SU-DHL-6 (cell line): ENCODE measurements around the gene IQCE.
"Not testable (repeated sequence)": the region's sequence is repeated elsewhere in the genome, so short reads cannot be mapped to it uniquely, and the experiment has no call there.

Experiments
- H2AFZ ChIP-seq: fragments of 200-600 bp; sonication (generic); 2 replicates; pipeline ENCODE4 v1.6.1; 2014; ENCODE audit warnings: low read depth, mild to moderate bottlenecking, moderate library complexity, mixed read lengths, antibody characterized with exemption, low read length; ENCODE audit not compliant: severe bottlenecking
- H3F3A ChIP-seq: fragments of 200-600 bp; shearing (Covaris generic); 2 replicates; pipeline ENCODE4 v1.6.0; 2016; ENCODE audit warnings: antibody characterized with exemption, mild to moderate bottlenecking; ENCODE audit not compliant: insufficient read depth
- H3K27ac ChIP-seq: fragments of 200-600 bp; sonication (generic); 2 replicates; pipeline ENCODE4 v1.5.1; 2016; ENCODE audit warnings: low read depth, mild to moderate bottlenecking, low read length, moderate library complexity, mixed read lengths
- H3K27me3 ChIP-seq: fragments of 200-600 bp; sonication (generic), shearing (Covaris generic); 2 replicates; pipeline ENCODE4 v1.6.0; 2014; ENCODE audit warnings: mild to moderate bottlenecking, low read length
- H3K36me3 ChIP-seq: fragments of 200-600 bp; sonication (generic); 2 replicates; pipeline ENCODE4 v1.6.1; 2014; ENCODE audit warnings: mild to moderate bottlenecking, low read length, mixed read lengths
- H3K4me2 ChIP-seq: fragments of 300-600, 200-600 bp; shearing (Covaris generic), sonication (generic); 2 replicates; pipeline ENCODE4 v1.6.0; 2014; ENCODE audit warnings: low read length, low read depth, mild to moderate bottlenecking; ENCODE audit not compliant: poor library complexity, severe bottlenecking
- H3K4me3 ChIP-seq: fragments of 200-600 bp; sonication (generic); 2 replicates; pipeline ENCODE4 v1.5.1; 2014; ENCODE audit warnings: antibody characterized with exemption, low read length, mild to moderate bottlenecking, mixed read lengths; ENCODE audit not compliant: insufficient read depth, poor library complexity, severe bottlenecking
- H3K79me2 ChIP-seq: fragments of 200-600 bp; sonication (generic); 2 replicates; pipeline ENCODE4 v1.6.1; 2014; ENCODE audit warnings: mild to moderate bottlenecking, low read length, moderate library complexity; ENCODE audit not compliant: insufficient read depth
- H3K9ac ChIP-seq: fragments of 200-600 bp; sonication (generic); 2 replicates; pipeline ENCODE4 v1.7.0; 2014; ENCODE audit warnings: mild to moderate bottlenecking, low read length
- H3K9me2 ChIP-seq: fragments of 200-600 bp; sonication (generic); replicated peaks from 2 replicates; pipeline ENCODE4 v1.6.1; 2014; ENCODE audit warnings: low read length; ENCODE audit not compliant: insufficient read depth
- H3K9me3 ChIP-seq: fragments of 200-600 bp; sonication (generic); 2 replicates; pipeline ENCODE4 v1.6.1; 2014; ENCODE audit warnings: low read length, mixed read lengths; ENCODE audit not compliant: insufficient read depth
- H4K20me1 ChIP-seq: fragments of 200-600 bp; sonication (generic); 2 replicates; pipeline ENCODE4 v1.6.1; 2014; ENCODE audit warnings: low read depth, mild to moderate bottlenecking, antibody characterized with exemption, low read length, moderate library complexity, mixed read lengths
- EZH2phosphoT487 ChIP-seq: fragments of 200-600 bp; sonication (generic), shearing (Covaris generic); conservative IDR thresholded peaks from 2 replicates; pipeline ENCODE4 v1.6.1; 2018; ENCODE audit warnings: mild to moderate bottlenecking, antibody characterized with exemption, low read length, moderate library complexity, mixed read lengths
- TF ChIP-seq, protein P1 (sequence below): fragments of 200-600 bp; sonication (generic); IDR thresholded peaks from one replicate; pipeline ENCODE4 v1.5.1; 2017; ENCODE audit warnings: antibody characterized with exemption, mild to moderate bottlenecking, low read length, moderate library complexity; ENCODE audit not compliant: insufficient read depth, poor library complexity, severe bottlenecking

The IQCE gene

DNA sequence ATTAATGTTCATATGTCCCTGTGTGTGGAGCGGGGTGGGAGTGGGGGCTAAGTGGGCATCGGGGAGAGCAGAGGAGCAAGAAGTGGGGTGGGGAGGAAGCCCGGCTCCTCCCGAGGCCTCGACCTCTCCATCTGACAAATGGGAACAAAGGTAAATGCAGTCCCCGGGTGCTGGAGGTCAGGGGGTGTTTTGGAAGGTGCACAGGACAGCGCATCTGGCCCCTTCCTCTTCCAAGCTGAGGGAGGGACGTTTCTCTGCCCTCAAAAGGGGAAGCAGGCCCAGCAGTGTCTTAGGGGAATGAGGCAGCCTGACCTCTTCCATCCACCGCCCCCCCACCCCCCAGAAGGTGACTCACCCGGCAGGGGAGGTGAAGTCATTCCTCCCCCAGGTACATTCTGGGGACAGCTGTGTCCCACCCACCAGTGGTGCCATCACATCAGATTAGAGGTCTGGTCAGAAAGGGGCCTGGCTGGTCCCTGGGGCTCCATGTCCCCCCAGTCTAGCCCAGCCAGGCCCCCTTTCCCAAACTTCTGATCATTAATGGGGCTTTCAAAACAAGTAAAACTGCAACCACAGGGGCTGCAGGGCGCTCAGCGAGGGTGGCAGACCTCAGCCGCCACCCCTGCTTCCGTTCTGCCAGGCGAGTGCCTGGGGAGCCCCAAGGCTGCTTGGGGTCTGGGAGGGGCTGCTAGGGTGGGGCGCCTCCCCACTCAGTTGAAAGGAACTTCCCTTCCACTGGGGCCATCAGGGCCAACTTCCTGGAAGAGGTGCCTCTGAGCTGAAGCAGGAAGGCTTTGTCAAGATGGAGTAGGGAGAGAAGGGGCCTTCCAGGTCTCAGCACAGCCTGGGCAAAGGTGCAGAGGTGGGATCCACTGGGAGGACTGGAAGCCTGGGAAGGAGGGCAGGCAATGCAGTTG lies 28.4 kb upstream of the IQCE start:
- H3K9ac ChIP-seq = no peak overlapping the region
- no peaks in the 10 kb centered on the region for H3K79me2 ChIP-seq
- no peak overlapping the region for H3K27ac ChIP-seq
- no peak overlapping the region for H3K4me2 ChIP-seq
- no peak overlapping the region for H3K4me3 ChIP-seq
- TF ChIP-seq, protein P1, sequence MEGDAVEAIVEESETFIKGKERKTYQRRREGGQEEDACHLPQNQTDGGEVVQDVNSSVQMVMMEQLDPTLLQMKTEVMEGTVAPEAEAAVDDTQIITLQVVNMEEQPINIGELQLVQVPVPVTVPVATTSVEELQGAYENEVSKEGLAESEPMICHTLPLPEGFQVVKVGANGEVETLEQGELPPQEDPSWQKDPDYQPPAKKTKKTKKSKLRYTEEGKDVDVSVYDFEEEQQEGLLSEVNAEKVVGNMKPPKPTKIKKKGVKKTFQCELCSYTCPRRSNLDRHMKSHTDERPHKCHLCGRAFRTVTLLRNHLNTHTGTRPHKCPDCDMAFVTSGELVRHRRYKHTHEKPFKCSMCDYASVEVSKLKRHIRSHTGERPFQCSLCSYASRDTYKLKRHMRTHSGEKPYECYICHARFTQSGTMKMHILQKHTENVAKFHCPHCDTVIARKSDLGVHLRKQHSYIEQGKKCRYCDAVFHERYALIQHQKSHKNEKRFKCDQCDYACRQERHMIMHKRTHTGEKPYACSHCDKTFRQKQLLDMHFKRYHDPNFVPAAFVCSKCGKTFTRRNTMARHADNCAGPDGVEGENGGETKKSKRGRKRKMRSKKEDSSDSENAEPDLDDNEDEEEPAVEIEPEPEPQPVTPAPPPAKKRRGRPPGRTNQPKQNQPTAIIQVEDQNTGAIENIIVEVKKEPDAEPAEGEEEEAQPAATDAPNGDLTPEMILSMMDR = no peak
- no peak for TF ChIP-seq EZH2phosphoT487
- H3K36me3 ChIP-seq = no peaks in the 10 kb centered on the region
- no peaks in the 10 kb centered on the region for H3K9me2 ChIP-seq
- no peaks in the 10 kb centered on the region for H3K27me3 ChIP-seq
- no peaks in the 10 kb centered on the region for H3F3A ChIP-seq
- no peaks in the 10 kb centered on the region for H3K9me3 ChIP-seq
- H4K20me1 ChIP-seq = no peaks in the 10 kb centered on the region
- no peak overlapping the region for H2AFZ ChIP-seq

DNA sequence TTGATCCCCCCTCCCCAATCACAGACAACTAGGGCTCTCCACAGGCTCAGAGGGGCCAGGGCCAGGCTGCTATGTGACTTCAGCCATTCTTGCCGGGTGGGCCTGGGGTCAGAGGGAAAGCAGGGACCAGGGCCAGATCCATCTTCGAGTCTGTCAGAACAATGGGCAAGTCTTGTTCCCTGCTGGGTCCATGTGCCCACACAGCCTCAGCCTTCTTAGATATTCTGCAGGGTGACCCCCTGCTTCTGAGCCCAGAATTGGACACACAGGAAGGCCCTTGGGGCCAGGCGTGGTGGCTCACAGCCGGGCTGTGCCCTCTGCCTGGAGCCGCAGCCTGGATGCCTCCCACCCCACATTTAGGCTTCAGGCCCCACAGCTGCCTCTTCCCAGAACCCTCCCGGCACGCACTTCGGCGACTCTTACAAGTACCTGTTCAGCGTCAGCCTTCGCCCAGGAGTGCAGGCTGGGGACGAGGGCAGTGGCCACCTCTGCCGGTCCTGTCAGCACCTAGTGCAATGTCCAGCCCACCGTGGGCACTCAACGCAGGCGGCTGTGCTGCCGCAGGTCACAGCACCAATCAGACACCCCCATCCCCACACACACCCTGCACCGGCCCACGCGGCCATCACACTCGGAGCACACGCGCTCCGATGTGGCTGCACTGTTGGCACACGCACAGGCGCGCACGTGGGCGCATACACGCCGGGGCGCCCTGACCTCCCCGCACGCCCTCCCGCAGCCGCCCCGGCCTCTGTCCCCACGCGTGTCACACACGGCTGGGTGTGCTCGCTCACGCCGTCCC lies 27.6 kb upstream of the IQCE start:
- H3K4me2 ChIP-seq, H3K27ac ChIP-seq, H2AFZ ChIP-seq: not testable (repeated sequence)

DNA sequence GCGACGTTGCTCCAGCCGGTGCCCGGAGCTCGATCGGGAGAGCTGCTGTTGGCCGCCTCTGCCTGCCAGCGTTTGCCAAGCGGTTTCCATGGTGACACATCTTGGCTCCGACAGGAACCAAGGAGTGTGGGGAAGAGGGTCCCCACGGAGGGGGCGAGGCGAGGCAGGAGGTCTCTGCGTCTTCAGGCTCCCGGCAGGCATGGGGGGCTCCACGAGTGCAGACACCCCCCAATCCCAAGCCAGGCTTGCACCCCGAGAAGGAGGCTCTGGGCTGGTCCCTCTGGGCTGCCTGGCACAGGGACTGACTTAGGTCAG lies 27.0 kb upstream of the IQCE start:
- H3K79me2 ChIP-seq, H3K9ac ChIP-seq, H3K4me2 ChIP-seq, H3K27me3 ChIP-seq, H3K9me3 ChIP-seq, H3K27ac ChIP-seq, H3K36me3 ChIP-seq, H2AFZ ChIP-seq, H3K4me3 ChIP-seq, H3K9me2 ChIP-seq, H3F3A ChIP-seq, H4K20me1 ChIP-seq: not testable (repeated sequence)

More for the DNA sequence above, 27.6 kb upstream of the IQCE start:
- not testable (repeated sequence) for H3K4me3 ChIP-seq, H3K79me2 ChIP-seq, H3K27me3 ChIP-seq, H3K9me2 ChIP-seq, H3K36me3 ChIP-seq, H4K20me1 ChIP-seq, H3F3A ChIP-seq, H3K9me3 ChIP-seq, H3K9ac ChIP-seq

DNA sequence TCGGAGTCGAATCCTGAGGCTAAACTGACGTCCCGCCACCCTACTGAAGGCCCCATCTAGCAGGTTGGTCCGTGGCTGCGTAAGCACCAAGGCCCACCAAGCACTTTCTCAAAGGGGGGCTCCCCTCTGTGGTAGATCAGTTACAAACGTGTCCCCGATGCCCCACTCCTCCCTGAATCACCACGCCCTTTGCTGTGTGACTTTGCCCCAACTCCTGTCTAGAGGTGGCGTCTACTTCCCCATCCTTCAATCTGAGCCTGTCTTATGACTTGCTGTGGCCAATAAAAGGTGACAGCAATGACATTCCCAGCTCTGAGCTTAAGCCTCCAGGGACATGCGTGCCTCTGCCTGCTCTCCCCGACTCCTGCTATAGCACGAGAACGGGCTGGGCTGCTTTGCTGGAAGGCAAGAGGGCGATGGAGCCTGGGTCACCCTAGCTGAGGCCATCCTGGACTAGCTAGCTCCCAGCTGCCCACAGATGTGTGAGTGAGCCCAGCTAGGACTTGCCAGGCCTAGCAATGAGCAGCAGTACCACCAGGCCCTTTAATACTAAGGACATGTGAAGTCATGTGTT lies 26.5 kb upstream of the IQCE start:
- not testable (repeated sequence) for H3K79me2 ChIP-seq, H3K9me2 ChIP-seq, H3K4me3 ChIP-seq, H3K9me3 ChIP-seq, H2AFZ ChIP-seq, H3K4me2 ChIP-seq, H3F3A ChIP-seq, H3K27me3 ChIP-seq, H3K36me3 ChIP-seq, H4K20me1 ChIP-seq, H3K9ac ChIP-seq, H3K27ac ChIP-seq

DNA sequence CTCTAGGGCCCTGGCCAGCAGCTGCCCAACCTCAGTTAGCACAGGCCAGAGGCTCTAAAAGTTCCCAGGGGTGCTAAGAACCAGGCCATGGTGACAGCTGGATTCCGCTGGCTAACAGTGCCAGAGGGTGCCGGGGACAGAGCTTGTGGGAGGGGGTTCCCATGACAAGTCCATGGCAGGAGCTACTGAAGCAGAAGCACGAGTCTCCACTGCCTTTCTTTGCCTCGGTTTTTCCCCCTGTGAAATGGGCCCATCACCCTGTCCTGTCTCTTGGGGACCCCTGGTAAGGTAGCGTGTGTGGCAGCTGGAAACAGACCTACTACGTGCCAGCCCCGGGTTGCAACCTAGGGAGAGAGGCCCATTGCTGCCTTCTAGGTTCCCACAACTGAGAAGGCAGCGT lies 26.0 kb upstream of the IQCE start:
- not testable (repeated sequence) for H3K9me2 ChIP-seq, H3K4me2 ChIP-seq, H3K27me3 ChIP-seq, H3K4me3 ChIP-seq, H3K9me3 ChIP-seq, H2AFZ ChIP-seq, H3K27ac ChIP-seq, H3K36me3 ChIP-seq, H4K20me1 ChIP-seq, H3F3A ChIP-seq, H3K9ac ChIP-seq, H3K79me2 ChIP-seq

DNA sequence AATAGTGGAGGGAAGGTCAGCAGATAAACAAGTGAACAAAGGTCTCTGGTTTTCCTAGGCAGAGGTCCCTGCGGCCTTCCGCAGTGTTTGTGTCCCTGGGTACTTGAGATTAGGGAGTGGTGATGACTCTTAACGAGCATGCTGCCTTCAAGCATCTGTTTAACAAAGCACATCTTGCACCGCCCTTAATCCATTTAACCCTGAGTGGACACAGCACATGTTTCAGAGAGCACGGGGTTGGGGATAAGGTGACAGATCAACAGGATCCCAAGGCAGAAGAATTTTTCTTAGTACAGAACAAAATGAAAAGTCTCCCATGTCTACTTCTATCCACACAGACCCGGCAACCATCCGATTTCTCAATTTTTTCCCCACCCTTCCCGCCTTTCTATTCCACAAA lies 25.2 kb upstream of the IQCE start:
- not testable (repeated sequence) for H3K9ac ChIP-seq, H3K27me3 ChIP-seq, H3K79me2 ChIP-seq, H3K36me3 ChIP-seq, H2AFZ ChIP-seq, H3K4me3 ChIP-seq, H4K20me1 ChIP-seq, H3K27ac ChIP-seq, H3F3A ChIP-seq, H3K4me2 ChIP-seq, H3K9me3 ChIP-seq, H3K9me2 ChIP-seq

DNA sequence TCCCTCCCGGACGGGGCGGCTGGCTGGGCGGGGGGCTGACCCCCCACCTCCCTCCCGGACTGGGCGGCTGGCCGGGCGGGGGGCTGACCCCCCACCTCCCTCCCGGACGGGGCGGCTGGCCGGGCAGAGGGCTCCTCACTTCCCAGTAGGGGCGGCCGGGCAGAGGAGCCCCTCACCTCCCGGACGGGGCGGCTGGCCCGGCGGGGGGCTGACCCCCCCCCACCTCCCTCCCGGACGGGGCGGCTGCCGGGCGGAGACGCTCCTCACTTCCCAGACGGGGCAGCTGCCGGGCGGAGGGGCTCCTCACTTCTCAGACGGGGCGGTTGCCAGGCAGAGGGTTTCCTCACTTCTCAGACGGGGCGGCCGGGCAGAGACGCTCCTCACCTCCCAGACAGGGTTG lies 24.6 kb upstream of the IQCE start:
- H2AFZ ChIP-seq, H3K27ac ChIP-seq, H3K9me3 ChIP-seq, H3K9me2 ChIP-seq, H4K20me1 ChIP-seq, H3K4me3 ChIP-seq, H3K36me3 ChIP-seq, H3K9ac ChIP-seq, H3K4me2 ChIP-seq, H3K79me2 ChIP-seq, H3F3A ChIP-seq, H3K27me3 ChIP-seq: not testable (repeated sequence)
